Ascending aorta (tissue), 2 donors: ENCODE results near the gene XXYLT1. TPM values are rescaled to one million over a fixed set of nuclear protein-coding genes. Genes with fewer than 3 reads are reported as not detected.

Experiments
- DNase-seq, 2 donors: peaks; one replicate each; pipeline ENCODE4 v3.0.0-alpha.2; 2019; ENCODE audit warnings: low spot score in 2 of 2
- H3K27ac ChIP-seq, 2 donors: fragments of 200-600 bp; sonication (generic); one replicate each; pipeline ENCODE4 v1.5.1; 2016 to 2017; ENCODE audit warnings: mild to moderate bottlenecking in 1 of 2
- H3K27me3 ChIP-seq: fragments of 200-600 bp; sonication (generic); one replicate; pipeline ENCODE4 v1.5.1; 2017
- H3K36me3 ChIP-seq, 2 donors: fragments of 200-600 bp; sonication (generic); one replicate each; pipeline ENCODE4 v1.5.1; 2016
- H3K4me1 ChIP-seq, 2 donors: fragments of 200-600 bp; sonication (generic); one replicate each; pipeline ENCODE4 v1.5.1; 2016 to 2017; ENCODE audit warnings: mild to moderate bottlenecking in 1 of 2
- H3K4me3 ChIP-seq, 2 donors: fragments of 200-600 bp; sonication (generic); one replicate each; pipeline ENCODE4 v1.5.1; 2016 to 2017; ENCODE audit warnings: mild to moderate bottlenecking in 1 of 2
- H3K9me3 ChIP-seq, 2 donors: fragments of 200-600 bp; sonication (generic); one replicate each; pipeline ENCODE4 v1.5.1; 2016
- CTCF ChIP-seq, 3 experiments: fragments of 200-600 bp in 2 of 3; fragments of 450-650 bp in 1 of 3; sonication (generic) in 2 of 3; IDR thresholded peaks; one replicate each; pipeline ENCODE4 v1.5.1; 2016 to 2019; ENCODE audit warnings: antibody characterized with exemption in 3 of 3, mild to moderate bottlenecking in 1 of 3, moderate library complexity in 1 of 3
- intact Hi-C: fragments of 100-400 bp; cut with DNase I; formaldehyde crosslinking; loops from one replicate; pipeline ENCODE4 v1.15.1; 2023
- total RNA-seq: library from RNA; depleted of rRNA; stranded (reverse); fragments of >200 nt; gene quantifications from one replicate; pipeline ENCODE4 v1.1.0, GENCODE V29; 2016

Gene XXYLT1
- total RNA-seq, 1 donor from 2014 or later, result 41.0 TPM

GRCh38 chr3:195270079-195270816 lies 711 bp downstream of the XXYLT1 start:
- Histone ChIP-seq H3K36me3 (no peaks in the 10 kb centered on the region), H3K4me3 (peak overlapping the region; percentile 67 to 90), H3K4me1 (peaks cover 0 to 14% of the 10 kb centered on the region in 2 donors), H3K9me3 (no peaks in the 10 kb centered on the region), H3K27me3 (no peaks in the 10 kb centered on the region), H3K27ac (peak overlapping the region; percentile 70 to 82)
- TF ChIP-seq CTCF (IDR thresholded peaks at IDR 0.05), result no peak
- intact Hi-C loops, result loop anchor here (5.0 to 10.0 kb wide), 3 partner anchors 272 to 645 kb away; partner anchors contain the start of genes LSG1 and PPP1R2
- no peak for DNase-seq

- H3K27me3 ChIP-seq, result no peaks in the 10 kb centered on the region
- H3K9me3 ChIP-seq, result no peaks in the 10 kb centered on the region
- intact Hi-C loops, result loop anchor here (5.0 to 10.0 kb wide), 4 partner anchors 273 to 645 kb away; partner anchors contain the start of genes LSG1 and PPP1R2
- peaks cover 0 to 14% of the 10 kb centered on the region in 2 donors for H3K4me1 ChIP-seq
- no peaks in the 10 kb centered on the region for H3K36me3 ChIP-seq
- no peak for DNase-seq
- H3K27ac ChIP-seq, result peak overlapping the region in 1 of 2 donors; percentile 82
- no peak for TF ChIP-seq CTCF (IDR thresholded peaks at IDR 0.05)
- H3K4me3 ChIP-seq, result peak overlapping the region; percentile 67 to 90
Measured at GRCh38 chr3:195269375-195270078, 1.4 kb downstream of the XXYLT1 start.

- intact Hi-C loops, result loop anchor here (10.0 kb wide), 1 partner anchor 504 kb away; no protein-coding TSS in a partner anchor
- Histone ChIP-seq H3K27ac (no peak overlapping the region), H3K4me3 (no peak overlapping the region), H3K27me3 (no peaks in the 10 kb centered on the region), H3K36me3 (no peaks in the 10 kb centered on the region), H3K4me1 (peaks cover 0 to 14% of the 10 kb centered on the region in 2 donors), H3K9me3 (no peaks in the 10 kb centered on the region)
- DNase-seq, result no peak
- no peak for TF ChIP-seq CTCF (IDR thresholded peaks at IDR 0.05)
Measured at GRCh38 chr3:195268576-195269309, 2.2 kb downstream of the XXYLT1 start.

GRCh38 chr3:195267096-195267495 lies 3.9 kb downstream of the XXYLT1 start:
- no peaks in the 10 kb centered on the region for H3K36me3 ChIP-seq
- TF ChIP-seq CTCF (IDR thresholded peaks at IDR 0.05), result no peak
- H3K4me3 ChIP-seq, result no peak overlapping the region
- DNase-seq, result no peak
- H3K27ac ChIP-seq, result no peak overlapping the region
- H3K27me3 ChIP-seq, result no peaks in the 10 kb centered on the region
- no peaks in the 10 kb centered on the region for H3K9me3 ChIP-seq
- intact Hi-C loops, result loop anchor here (10.0 kb wide), 1 partner anchor 502 kb away; no protein-coding TSS in a partner anchor
- H3K4me1 ChIP-seq, result peaks cover 0 to 13% of the 10 kb centered on the region in 2 donors

- H3K36me3 ChIP-seq, result no peaks in the 10 kb centered on the region
- no peak for TF ChIP-seq CTCF (IDR thresholded peaks at IDR 0.05)
- no peaks in the 10 kb centered on the region for H3K9me3 ChIP-seq
- H3K27me3 ChIP-seq, result no peaks in the 10 kb centered on the region
- H3K27ac ChIP-seq, result no peak overlapping the region
- H3K4me3 ChIP-seq, result no peak overlapping the region
- intact Hi-C loops, result loop anchor here (10.0 kb wide), 1 partner anchor 502 kb away; no protein-coding TSS in a partner anchor
- DNase-seq, result no peak
- peaks cover 0 to 9% of the 10 kb centered on the region in 2 donors for H3K4me1 ChIP-seq
Measured at GRCh38 chr3:195266428-195266827, 4.5 kb downstream of the XXYLT1 start.
